HK-2 (cell line): ENCODE data around the gene TCP11.

ENCODE experiments used
- DNase-seq: peaks from one replicate; pipeline ENCODE4 v3.0.0-alpha.2; 2018; ENCODE audit not compliant: unreplicated experiment

The TCP11 gene

DNA sequence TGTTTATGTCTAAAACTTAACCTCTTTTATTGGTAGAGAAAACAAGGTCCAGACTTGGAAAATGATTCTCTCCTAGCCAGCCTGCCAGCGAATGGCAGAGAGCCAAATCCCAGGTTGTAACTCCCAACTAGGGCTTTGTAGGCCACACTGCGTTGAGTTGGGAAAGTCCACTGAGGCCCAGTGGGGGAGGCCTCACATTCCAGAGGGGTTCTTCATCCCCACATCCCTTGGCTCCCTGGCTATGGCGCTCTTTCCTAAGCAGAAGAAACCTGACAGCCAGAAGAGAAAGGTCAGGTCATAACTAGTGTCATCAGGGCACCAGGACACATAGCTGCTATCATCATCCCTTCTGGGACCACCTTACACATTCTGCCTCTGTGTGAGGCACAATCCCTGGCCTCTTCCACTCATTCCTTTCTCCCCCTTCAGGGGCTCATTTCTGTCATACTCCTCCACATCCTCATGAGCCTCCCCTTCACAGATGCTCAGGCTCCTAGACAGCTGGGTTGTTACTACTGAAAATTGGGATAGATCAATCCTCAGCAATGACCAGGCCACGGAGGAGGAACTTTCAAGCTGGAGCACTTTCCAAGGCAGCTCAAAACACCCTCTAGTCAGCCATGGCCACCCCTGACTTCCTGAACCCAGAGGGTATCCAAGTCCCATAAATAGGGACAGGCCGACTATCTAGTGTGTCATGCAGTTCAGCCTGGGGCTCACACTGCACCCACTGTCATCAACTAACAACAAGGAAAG is 48.6 kb downstream of the TCP11 start:
- peak; percentile 68 for DNase-seq

DNA sequence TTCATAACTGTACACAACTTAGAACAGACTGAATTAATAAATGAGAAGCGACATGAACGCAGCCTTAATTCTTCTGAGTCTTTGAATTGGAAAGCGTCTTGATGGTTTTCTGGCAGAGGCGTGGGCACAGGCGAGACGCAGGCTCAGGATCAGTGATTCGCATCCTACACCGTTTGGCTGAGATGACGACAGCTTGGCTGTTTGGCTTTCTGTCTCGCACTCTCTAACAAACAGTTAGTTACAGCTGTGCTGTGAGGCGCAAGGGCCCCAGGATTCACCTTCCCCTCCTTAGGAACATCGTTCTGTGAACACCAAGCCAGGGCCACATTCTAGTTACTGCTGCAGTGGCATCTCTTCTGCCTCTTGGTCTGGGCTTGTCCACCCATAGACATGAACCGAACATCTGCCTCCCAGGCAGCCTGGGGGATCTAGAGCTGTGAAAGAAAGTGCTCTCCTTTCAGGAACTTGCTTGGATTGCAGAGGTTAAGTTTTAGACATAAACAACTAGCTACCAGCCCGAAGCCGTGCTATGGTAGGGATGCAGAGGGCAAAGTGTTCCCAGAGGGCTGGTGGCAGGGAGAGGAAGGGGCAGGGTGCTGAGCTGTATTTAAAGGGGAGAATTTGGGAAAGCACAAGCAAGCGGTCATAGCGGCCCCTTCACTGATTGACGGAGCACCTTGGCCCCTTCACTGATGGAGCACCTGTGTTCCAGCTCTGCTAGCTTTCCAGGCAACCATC is 49.6 kb downstream of the TCP11 start:
- DNase-seq: no peak

DNA sequence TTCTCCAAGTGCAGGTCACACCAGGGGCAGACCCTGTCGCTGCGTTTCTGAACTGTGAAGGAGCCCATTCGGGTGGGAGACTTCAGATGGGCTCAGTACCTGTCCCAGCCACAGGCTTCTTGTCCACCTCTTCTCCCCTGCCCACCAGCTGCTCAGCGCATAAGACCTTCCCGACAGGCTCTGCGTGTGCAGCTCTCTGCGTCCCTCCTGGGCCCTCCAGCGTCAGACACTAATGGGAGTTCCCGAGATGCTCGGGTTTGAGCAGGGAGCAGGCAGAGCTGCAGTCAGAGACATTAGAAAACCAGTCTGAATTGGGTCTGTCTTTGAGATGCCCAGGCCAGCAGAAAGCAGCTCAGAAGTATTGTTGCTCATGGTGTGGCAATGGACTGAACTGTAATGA is 50.4 kb downstream of the TCP11 start:
- no peak for DNase-seq

- DNase-seq: peak; percentile 34
Observed at GRCh38 chr6:35089935-35090505, 51.1 kb downstream of the TCP11 start.

GRCh38 chr6:35089216-35089934 is 51.8 kb downstream of the TCP11 start:
- no peak for DNase-seq

DNA sequence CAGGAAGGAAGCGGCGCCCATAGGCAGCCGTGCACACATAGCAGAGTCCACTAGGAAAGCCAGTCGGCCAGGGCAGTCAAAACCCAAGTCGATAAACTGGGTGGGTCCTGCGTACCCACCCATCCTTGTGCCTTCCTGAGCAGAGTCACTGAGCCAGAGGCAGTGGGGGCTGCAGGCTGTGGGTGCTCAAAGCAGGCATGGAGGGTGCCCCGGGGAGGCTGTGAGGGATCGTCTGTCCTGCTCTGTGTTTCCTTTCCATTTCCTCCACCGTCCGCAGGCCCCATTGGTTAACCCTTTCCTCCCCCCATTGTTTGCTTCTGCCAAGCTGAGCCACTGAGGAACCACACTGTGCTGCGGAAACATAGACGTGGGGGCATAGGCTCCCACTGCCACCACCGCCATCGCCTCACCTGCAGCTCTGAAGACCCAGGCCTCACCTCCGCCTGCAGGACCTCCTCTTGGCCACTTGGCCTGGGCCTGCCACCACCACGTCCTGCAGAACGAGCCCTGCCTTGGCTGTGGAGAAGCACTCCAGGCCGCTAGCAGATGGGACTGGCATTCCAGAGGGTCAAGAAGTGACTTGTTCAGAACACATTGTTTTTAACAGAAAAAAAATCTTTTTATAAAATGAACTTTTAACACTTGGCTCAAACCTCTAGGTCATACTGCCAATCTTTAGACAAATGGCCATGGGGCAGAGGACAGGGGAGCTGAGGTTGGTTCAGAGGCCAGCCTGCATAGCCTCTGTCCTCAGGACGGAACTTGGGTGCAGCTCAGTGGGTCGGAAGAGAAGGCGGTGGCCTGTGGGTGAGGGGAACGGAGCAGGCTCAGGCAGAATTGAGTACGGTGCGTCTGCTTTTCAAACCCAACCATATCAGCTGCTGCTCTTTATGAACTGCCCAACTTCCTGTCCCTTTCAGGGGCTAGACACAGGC is 52.6 kb downstream of the TCP11 start:
- DNase-seq: no peak

GRCh38 chr6:35087361-35088280 is 53.5 kb downstream of the TCP11 start:
- no peak for DNase-seq

DNA sequence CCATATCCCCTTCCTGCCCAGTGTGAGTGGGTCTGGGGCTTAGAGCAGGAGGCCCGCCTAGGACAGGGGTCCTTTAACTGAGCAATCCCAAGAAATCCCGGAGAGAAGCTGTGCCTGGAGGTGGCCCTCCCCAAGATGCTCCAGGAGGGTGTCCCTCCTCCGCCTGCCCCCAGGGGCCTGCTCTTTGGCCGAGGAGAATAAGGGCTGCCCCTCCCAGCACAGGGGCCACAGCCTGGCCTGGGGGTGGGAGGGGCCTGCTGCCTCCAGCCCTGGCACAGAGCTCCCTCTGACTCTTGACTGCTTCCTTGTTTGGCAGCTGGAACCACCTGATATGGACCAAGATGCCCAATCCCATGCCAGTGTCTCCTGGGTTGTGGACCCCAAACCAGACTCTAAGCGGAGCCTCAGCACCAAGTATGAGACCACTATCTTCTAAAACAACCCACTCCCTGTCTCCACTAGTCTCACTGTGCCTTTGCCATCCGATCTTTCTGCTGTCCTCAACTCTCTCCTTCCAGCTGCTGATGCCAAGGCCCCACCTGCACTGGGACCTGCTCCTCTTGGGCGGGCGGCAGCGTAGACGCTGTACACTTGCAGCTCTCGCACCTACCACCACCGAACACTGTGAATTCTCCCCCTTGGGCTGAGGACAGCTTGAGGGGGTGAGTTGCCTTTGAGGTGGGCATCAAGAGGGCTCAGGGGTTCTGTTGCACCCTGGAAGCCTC is 54.3 kb downstream of the TCP11 start:
- no peak for DNase-seq

DNA sequence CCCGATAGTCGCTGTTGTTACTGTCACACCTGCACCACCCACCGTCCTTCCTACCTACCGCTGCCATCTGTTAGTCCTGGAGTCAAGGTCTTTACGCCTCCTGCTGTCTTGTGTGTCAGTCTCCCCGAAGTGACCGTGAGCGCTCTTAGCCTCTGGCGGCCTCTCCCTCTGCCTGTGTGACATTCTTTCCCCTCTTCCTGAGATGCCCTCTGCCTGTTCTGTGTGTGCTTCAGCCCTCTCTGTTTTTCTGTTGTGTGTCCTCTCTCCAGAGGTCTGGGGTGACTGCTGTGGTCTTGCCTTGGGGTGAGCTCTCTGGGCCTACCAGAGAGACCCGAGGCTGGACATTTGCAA is 54.9 kb downstream of the TCP11 start:
- no peak for DNase-seq

- DNase-seq: no peak
Observed at GRCh38 chr6:35085359-35086281, 55.5 kb downstream of the TCP11 start.

DNA sequence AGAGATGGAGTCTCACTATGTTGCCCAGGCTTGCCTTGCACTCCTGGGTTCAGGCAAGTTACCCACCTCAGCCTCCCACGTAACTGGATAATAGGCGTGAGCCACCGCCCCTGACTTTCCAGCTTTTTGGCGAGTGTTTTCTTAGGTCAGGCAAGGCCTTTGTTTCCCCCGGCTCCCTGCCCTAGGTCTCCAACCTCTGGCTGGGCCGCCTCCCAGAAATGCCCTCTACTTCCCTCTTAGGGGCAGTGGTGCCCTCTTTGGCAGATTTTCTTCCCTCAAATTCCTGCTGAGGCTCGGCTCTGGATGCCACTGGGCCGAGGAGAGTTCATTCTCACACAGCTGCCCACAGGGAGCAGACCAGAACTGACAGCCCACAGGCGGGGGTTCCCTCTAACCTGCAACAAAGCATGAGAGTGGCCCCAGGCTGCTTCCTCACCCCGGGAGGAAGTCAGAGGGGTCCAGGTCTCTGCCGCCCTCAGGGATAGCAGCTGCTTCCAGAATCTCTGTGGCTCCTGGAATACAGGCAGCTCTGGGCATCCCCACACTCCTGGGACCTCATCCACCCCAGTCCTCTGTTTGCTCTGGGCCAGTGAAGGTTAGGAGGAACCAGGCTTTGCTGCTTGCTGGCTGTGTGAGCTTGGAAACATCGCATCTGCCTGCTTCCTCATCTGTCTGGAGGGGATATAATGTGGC is 56.5 kb downstream of the TCP11 start:
- no peak for DNase-seq

- DNase-seq: no peak
Observed at GRCh38 chr6:35084041-35084491, 57.1 kb downstream of the TCP11 start.

DNA sequence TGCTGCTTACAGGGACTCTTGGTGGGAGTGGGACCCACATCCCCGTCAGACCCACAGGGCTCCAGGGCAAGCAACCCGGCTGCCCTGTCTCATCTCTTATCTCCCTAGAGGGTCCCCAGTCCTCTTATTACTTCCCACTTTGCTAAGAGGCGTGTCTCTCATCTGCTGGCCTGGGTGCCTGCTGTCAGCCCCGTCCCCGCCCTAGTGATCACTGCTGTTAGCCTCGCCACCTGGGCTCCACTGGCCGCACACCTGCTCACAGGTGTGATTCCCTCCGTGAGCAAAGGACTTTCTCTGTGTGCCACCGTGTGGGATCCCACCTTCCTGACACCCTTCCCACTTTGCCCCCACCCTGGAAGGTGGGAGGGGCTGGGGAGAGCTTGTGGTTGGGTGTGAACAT is 57.6 kb downstream of the TCP11 start:
- no peak for DNase-seq

- no peak for DNase-seq
Observed at GRCh38 chr6:35082733-35083403, 58.3 kb downstream of the TCP11 start.

GRCh38 chr6:35082046-35082732 is 59.0 kb downstream of the TCP11 start:
- DNase-seq: no peak

DNA sequence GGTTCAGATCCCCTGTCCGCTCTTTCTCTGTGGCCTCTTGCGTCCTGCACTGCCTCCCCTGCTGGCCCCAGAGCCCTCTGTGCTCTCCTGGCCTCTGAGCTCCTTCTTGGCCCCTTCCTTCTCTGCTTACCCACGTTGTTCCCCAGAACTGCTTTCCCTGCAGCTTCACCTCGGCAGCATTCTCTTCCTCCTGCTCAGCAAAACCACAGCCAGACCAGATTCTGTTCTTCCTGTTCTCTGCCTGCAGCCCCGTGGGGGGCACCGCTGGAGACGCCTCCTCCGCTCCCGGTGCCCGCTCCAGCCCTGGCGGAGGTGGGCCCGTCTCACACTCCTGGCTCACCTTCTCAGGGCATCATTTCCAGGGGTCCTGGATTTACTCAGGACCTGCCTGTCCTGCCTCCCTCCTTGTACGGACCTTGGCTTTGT is 59.7 kb downstream of the TCP11 start:
- DNase-seq: no peak
